Measurements from ENCODE around the gene IRX3.

Gene IRX3
- 0 to 0.99 (median 0) reads per million in 17 experiments for total RNA-seq

DNA sequence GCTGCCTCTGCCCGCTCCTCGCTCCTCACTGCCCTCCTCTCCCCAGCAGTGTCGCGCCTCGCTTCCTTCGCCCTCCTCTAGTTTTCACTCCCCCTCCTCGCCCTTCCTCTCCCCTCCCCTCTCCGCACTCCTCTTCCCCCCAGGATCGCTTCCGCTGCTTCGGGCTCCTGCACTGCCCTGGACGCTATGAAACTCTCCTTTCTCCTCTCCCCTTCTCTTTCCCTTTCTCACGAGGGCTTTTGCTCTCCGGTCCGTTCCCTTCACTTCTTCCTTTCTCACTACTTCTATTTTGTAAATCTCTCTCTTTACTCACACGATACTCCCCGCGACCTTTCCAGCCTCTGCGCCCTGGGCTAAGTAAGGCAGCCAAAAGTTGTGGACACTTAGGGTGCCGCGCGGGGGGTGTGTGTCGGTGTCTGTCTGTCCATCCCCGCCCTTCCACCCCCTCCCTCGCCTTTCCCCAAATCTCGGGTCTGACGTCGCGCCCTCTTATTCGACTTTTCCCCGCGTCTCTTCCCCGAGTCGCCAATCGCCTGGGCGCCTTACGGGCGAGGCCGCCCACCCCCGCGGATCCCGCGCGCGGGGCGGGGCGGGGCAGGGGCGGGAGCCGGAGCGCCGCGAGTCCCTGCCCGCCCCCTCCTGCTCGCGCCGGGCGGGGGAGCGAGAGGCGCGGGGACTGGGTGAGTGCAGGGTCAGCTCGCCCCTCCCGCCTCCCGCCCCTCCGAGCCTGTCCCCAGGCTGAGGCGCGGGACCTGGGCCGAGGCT is at the start of gene IRX3:
TSS of gene IRX3 (minus strand) at position 422 of the 765 bp plus-strand sequence. CDS start 737 bp downstream, outside the sequence.
- DNase-seq = peak in 3 of 4 experiments; percentile 9 to 30 (median 18)

DNA sequence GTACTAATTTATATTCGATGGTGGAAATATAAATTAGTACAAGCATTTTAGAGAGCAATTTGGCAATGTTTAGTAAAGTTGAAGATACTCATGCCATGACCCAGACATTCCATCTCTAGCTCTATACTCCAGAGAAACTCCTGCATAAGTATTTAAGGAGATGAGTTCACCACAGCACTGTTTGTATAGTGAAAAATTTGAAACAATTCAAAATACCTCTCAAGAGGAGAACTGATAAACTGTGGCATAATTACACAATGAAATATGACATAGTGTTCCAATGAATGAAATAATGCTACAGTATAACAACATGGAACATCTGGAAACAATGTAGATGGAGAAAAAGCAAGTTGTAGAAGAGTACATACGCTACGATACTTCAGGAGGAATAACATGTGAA is 48.6 kb upstream of the IRX3 start:
- no peak for DNase-seq

GRCh38 chr16:54334208-54334607 is 47.6 kb upstream of the IRX3 start:
- no peak for DNase-seq

- DNase-seq = no peak
Observed at GRCh38 chr16:54331241-54332002, 44.8 kb upstream of the IRX3 start.

DNA sequence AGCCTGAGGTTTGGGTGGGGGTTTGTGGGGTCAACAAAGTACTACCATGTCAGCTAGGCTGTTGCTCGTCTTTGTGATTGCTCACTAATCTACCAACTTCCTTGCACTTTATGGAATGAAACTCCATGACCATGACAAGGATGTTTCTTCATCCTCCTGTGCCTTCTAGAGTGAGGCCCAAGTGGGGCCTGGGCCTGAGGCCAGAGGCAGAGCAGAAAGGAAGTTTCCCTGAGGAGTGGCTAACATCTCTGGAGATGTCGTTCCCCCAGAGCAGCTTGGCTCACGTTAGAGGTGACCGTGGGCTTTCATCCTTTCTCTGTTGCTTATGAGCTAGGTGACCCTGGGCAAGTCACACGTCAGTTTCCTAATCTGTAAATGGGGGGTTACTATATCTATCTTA is 41.0 kb upstream of the IRX3 start:
- DNase-seq = no peak

GRCh38 chr16:54326266-54326662 is 39.7 kb upstream of the IRX3 start:
- DNase-seq = peak in 1 of 4 experiments; percentile 5

GRCh38 chr16:54325616-54326265 is 39.2 kb upstream of the IRX3 start:
- no peak for DNase-seq

GRCh38 chr16:54324716-54325115 is 38.1 kb upstream of the IRX3 start:
- no peak for DNase-seq

- no peak for DNase-seq
Observed at GRCh38 chr16:54320697-54321340, 34.2 kb upstream of the IRX3 start.

- DNase-seq = no peak
Observed at GRCh38 chr16:54318941-54319340, 32.4 kb upstream of the IRX3 start.

GRCh38 chr16:54317101-54317611 is 30.6 kb upstream of the IRX3 start:
- no peak for DNase-seq

GRCh38 chr16:54316095-54316889 is 29.7 kb upstream of the IRX3 start:
- DNase-seq = no peak

GRCh38 chr16:54313789-54314188 is 27.2 kb upstream of the IRX3 start:
- DNase-seq = no peak

DNA sequence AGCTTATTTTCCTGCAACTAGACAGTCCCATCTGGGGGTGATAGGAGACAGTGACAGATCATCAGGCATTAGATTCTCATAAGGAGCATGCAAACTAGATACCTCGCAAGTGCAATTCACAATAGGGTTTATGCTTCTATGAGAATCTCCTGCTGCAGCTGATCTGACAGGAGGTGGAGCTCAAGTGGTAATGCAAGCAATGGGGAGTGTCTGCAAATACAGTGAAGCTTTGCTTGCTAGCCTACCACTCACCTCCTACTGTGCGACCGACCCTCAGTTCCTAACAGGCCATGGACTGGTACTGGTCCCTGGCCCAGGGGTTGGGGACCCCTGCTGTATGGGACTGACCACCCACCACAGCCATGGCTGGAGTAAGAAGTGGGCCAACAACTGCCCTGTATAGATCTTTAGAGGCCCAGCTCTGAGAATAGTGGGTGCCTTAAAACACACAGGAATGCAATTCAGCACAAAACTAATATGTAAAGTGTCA is 26.0 kb upstream of the IRX3 start:
- no peak for DNase-seq

DNA sequence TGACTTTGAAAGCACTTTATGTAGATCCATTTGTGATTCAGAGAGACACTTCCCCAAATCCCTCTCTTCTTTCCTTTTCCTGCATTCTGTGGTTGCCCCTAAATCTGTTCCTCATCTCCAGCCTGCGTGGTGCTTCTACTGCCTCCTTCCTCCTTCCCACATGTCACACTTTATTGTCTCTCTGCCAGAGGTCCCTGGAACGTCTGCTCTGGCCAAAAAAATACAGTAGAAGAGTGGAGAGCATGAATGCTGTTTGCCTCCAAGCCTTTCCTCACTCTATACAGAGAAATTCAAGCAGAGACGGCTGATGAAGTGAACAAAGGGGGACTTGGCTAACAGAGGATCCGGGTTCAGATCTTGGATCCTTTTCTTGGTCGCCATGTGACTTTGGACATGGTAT is 22.8 kb upstream of the IRX3 start:
- DNase-seq = no peak

DNA sequence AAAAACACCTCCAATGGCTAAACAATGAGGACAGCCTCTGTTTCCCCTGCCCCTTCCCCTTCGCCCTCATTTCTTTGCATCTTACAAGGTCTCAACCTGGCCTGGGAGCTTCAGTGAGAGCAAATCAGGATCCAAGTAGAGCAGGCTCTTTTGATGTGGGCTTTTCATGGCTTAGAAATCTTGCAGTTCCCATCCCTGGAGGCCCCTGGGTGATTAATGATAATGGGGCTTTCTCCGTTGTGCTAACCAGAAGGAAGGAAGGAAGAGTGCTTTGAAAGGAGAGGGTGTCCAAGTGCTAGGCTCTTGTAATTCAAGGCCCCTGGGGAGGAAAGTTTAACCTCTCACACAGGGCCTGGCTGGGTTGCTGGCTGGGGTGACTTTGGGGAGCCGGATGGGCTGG is 18.5 kb upstream of the IRX3 start:
- DNase-seq = no peak

GRCh38 chr16:54303613-54304012 is 17.0 kb upstream of the IRX3 start:
- no peak for DNase-seq

GRCh38 chr16:54297154-54297553 is 10.6 kb upstream of the IRX3 start:
- DNase-seq = no peak

DNA sequence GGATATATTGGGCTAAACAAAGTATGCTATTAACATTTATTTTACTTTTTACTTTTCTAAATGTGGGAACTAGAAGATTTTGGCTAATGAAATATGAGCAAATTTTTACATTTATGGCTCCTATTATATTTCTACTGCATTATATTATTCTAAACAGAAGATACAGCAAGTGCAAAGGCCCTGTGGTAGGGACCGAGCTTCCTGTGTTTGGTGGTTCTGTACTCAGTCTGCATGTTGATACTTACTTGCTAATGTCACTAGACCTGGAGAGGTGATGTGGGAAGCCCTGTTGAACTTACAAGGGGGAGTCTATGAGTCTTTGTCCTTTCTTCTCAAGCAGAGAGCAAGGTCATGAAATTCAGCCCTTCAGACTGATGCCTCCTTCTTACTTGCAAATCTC is 10.0 kb upstream of the IRX3 start:
- no peak for DNase-seq

GRCh38 chr16:54291656-54292487 is 5.3 kb upstream of the IRX3 start:
- no peak for DNase-seq

All from suppressor macrophage (primary cell).